ENCODE results near the gene FUT2.

Gene FUT2

GRCh38 chr19:48734625-48735024 lies 38.9 kb downstream of the FUT2 start:
- no peak for DNase-seq

GRCh38 chr19:48735031-48735615 lies 39.4 kb downstream of the FUT2 start:
- DNase-seq = peak; percentile 48

- no peak for DNase-seq
These were observed 41.7 kb downstream of the FUT2 start for GRCh38 chr19:48737360-48737998.

- DNase-seq = peak; percentile 84
These were observed 43.0 kb downstream of the FUT2 start for GRCh38 chr19:48738557-48739403.

GRCh38 chr19:48739404-48740163 lies 43.8 kb downstream of the FUT2 start:
- peak; percentile 55 for DNase-seq

- no peak for DNase-seq
These were observed 44.6 kb downstream of the FUT2 start, which contains the start of gene RASIP1 for GRCh38 chr19:48740164-48740972. Gene RASIP1 (minus strand): TSS chr19:48740610. CDS start chr19:48740282, 328 bp downstream.

- DNase-seq = no peak
These were observed 45.6 kb downstream of the FUT2 start for GRCh38 chr19:48741129-48741999.

GRCh38 chr19:48742096-48742495 lies 46.3 kb downstream of the FUT2 start:
- no peak for DNase-seq

- no peak for DNase-seq
These were observed 49.6 kb downstream of the FUT2 start for GRCh38 chr19:48745208-48745995.

- no peak for DNase-seq
These were observed 50.3 kb downstream of the FUT2 start for GRCh38 chr19:48746110-48746509.

GRCh38 chr19:48746738-48747575 lies 51.2 kb downstream of the FUT2 start, which contains the start of gene IZUMO1:
Gene IZUMO1 (minus strand): TSS chr19:48746909. CDS start chr19:48745859, 1,050 bp downstream.
- no peak for DNase-seq

GRCh38 chr19:48749571-48750198 lies 53.9 kb downstream of the FUT2 start:
- no peak for DNase-seq

GRCh38 chr19:48750351-48750750 lies 54.6 kb downstream of the FUT2 start:
- no peak for DNase-seq

- DNase-seq = no peak
These were observed 55.2 kb downstream of the FUT2 start for GRCh38 chr19:48750771-48751504.

GRCh38 chr19:48751845-48752495 lies 56.2 kb downstream of the FUT2 start:
- peak; percentile 55 for DNase-seq

- peak; percentile 92 for DNase-seq
These were observed 57.0 kb downstream of the FUT2 start, which contains the start of gene FUT1 for GRCh38 chr19:48752496-48753365. Gene FUT1 (minus strand): TSS chr19:48752641. CDS start chr19:48751281, 1,360 bp downstream.
